Measurements from ENCODE around the gene LMOD1. TPM values are rescaled to one million over a fixed set of nuclear protein-coding genes. Genes with fewer than 3 reads are reported as not detected.

LMOD1 gene
- total and polyA plus RNA-seq, 2 donors from 2014 or later, result 9.5 to 33.3 TPM

- intact Hi-C loops (cut with DNase I), result no loop called here
- H3K27ac ChIP-seq (ENCODE audit: low read depth in 2 of 2, low read length in 2 of 2), result no peak overlapping the region
- H3K4me1 ChIP-seq (ENCODE audit: control insufficient read depth in 2 of 3, insufficient read depth in 2 of 3, low read depth in 1 of 3, low read length in 3 of 3), result peaks cover 0 to 4% (median 0%) of the 10 kb centered on the region in 3 donors
- no peak for DNase-seq
- H3K9ac ChIP-seq (ENCODE audit: low read length in 3 of 3), result no peak overlapping the region
- H3K4me3 ChIP-seq (ENCODE audit: low read length in 3 of 3), result no peak overlapping the region
- peaks cover 5 to 24% (median 12%) of the 10 kb centered on the region in 3 donors for H3K36me3 ChIP-seq (ENCODE audit: control insufficient read depth in 2 of 3, insufficient read depth in 3 of 3, low read length in 3 of 3)
- H3K9me3 ChIP-seq (ENCODE audit: control insufficient read depth in 2 of 3, insufficient read depth in 1 of 3, low read length in 3 of 3), result no peaks in the 10 kb centered on the region
- no peak for FAIRE-seq
- TF ChIP-seq, protein P1, sequence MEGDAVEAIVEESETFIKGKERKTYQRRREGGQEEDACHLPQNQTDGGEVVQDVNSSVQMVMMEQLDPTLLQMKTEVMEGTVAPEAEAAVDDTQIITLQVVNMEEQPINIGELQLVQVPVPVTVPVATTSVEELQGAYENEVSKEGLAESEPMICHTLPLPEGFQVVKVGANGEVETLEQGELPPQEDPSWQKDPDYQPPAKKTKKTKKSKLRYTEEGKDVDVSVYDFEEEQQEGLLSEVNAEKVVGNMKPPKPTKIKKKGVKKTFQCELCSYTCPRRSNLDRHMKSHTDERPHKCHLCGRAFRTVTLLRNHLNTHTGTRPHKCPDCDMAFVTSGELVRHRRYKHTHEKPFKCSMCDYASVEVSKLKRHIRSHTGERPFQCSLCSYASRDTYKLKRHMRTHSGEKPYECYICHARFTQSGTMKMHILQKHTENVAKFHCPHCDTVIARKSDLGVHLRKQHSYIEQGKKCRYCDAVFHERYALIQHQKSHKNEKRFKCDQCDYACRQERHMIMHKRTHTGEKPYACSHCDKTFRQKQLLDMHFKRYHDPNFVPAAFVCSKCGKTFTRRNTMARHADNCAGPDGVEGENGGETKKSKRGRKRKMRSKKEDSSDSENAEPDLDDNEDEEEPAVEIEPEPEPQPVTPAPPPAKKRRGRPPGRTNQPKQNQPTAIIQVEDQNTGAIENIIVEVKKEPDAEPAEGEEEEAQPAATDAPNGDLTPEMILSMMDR (IDR thresholded peaks at IDR 0.05; ENCODE audit: borderline replicate concordance, extremely low read depth, insufficient read depth), result no peak
- no peaks in the 10 kb centered on the region for H3K27me3 ChIP-seq (ENCODE audit: control insufficient read depth, insufficient read depth, low read length)
Observed at GRCh38 chr1:201876148-201876818, 70.1 kb downstream of the LMOD1 start.

DNA sequence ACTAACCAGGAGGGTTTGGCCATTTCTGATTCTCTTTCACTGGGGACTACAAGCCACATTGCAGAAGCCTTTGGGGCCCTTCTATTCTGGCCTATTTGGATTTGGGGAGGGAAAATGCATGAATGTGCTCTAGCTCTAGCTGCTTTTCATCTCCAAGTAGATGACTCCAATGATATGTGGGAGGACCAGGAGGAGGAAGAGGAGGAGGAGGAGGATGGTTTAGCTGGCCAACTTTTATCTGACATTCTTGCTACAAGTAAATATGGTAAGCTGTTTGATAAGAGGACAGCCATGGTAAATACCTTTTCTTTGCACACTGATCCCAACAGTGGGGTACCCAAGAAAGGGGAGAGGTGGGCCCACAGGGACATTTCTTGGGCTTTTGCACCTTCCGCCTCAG, 71.7 kb downstream of the LMOD1 start:
- no peak overlapping the region for H3K9ac ChIP-seq (ENCODE audit: low read length in 3 of 3)
- DNase-seq, result no peak
- peaks cover 0 to 4% (median 0%) of the 10 kb centered on the region in 3 donors for H3K4me1 ChIP-seq (ENCODE audit: control insufficient read depth in 2 of 3, insufficient read depth in 2 of 3, low read depth in 1 of 3, low read length in 3 of 3)
- intact Hi-C loops (cut with DNase I), result no loop called here
- no peak overlapping the region for H3K27ac ChIP-seq (ENCODE audit: low read depth in 2 of 2, low read length in 2 of 2)
- TF ChIP-seq, protein P1 (IDR thresholded peaks at IDR 0.05; ENCODE audit: borderline replicate concordance, extremely low read depth, insufficient read depth), result no peak
- peaks cover 8 to 38% (median 25%) of the 10 kb centered on the region in 3 donors for H3K36me3 ChIP-seq (ENCODE audit: control insufficient read depth in 2 of 3, insufficient read depth in 3 of 3, low read length in 3 of 3)
- H3K4me3 ChIP-seq (ENCODE audit: low read length in 3 of 3), result no peak overlapping the region
- no peaks in the 10 kb centered on the region for H3K9me3 ChIP-seq (ENCODE audit: control insufficient read depth in 2 of 3, insufficient read depth in 1 of 3, low read length in 3 of 3)
- no peaks in the 10 kb centered on the region for H3K27me3 ChIP-seq (ENCODE audit: control insufficient read depth, insufficient read depth, low read length)
- no peak for FAIRE-seq

- intact Hi-C loops (cut with DNase I), result no loop called here
- no peaks in the 10 kb centered on the region for H3K9me3 ChIP-seq (ENCODE audit: control insufficient read depth in 2 of 3, insufficient read depth in 1 of 3, low read length in 3 of 3)
- no peaks in the 10 kb centered on the region for H3K27me3 ChIP-seq (ENCODE audit: control insufficient read depth, insufficient read depth, low read length)
- DNase-seq (no peak), FAIRE-seq (no peak)
- H3K4me3 ChIP-seq (ENCODE audit: low read length in 3 of 3), result no peak overlapping the region
- H3K36me3 ChIP-seq (ENCODE audit: control insufficient read depth in 2 of 3, insufficient read depth in 3 of 3, low read length in 3 of 3), result peaks cover 12 to 64% (median 33%) of the 10 kb centered on the region in 3 donors
- TF ChIP-seq, protein P1 (IDR thresholded peaks at IDR 0.05; ENCODE audit: borderline replicate concordance, extremely low read depth, insufficient read depth), result no peak
- H3K27ac ChIP-seq (ENCODE audit: low read depth in 2 of 2, low read length in 2 of 2), result no peak overlapping the region
- H3K9ac ChIP-seq (ENCODE audit: low read length in 3 of 3), result no peak overlapping the region
- H3K4me1 ChIP-seq (ENCODE audit: control insufficient read depth in 2 of 3, insufficient read depth in 2 of 3, low read depth in 1 of 3, low read length in 3 of 3), result no peaks in the 10 kb centered on the region
Observed at GRCh38 chr1:201870397-201870796, 76.0 kb downstream of the LMOD1 start.
